Calu3 (cell line): ENCODE measurements around the gene OMG. TPM values are rescaled to one million over a fixed set of nuclear protein-coding genes. Genes with fewer than 3 reads are reported as not detected.

ENCODE experiments used
- BruUV-seq: library from RNA; stranded (reverse); fragments of 400-500 nt; replicated peaks from 2 replicates; lab custom pipeline; 2021; lab: Mats Ljungman, UMichigan
- CTCF ChIA-PET: fragments of 300-600 bp; sonication (Branson Sonifier 250); formaldehyde crosslinking; loops from one replicate; lab custom pipeline; 2022; ENCODE audit warnings: antibody characterized with exemption; lab: Charles Lee
- DNase-seq: peaks from one replicate; pipeline ENCODE4 v3.0.0; 2022
- H3K27ac Mint-ChIP-seq: one replicate; pipeline ENCODE4 v1.8.0; 2022; ENCODE audit warnings: mixed read lengths; ENCODE audit not compliant: unreplicated experiment
- H3K27me3 Mint-ChIP-seq: one replicate; pipeline ENCODE4 v1.8.0; 2022; ENCODE audit warnings: mixed read lengths; ENCODE audit not compliant: unreplicated experiment
- H3K36me3 Mint-ChIP-seq: one replicate; pipeline ENCODE4 v1.8.0; 2022; ENCODE audit warnings: mild to moderate bottlenecking, moderate library complexity, mixed read lengths; ENCODE audit not compliant: insufficient read depth, unreplicated experiment
- H3K4me1 Mint-ChIP-seq: one replicate; pipeline ENCODE4 v1.8.0; 2022; ENCODE audit warnings: mild to moderate bottlenecking, low read depth, mixed read lengths; ENCODE audit not compliant: unreplicated experiment
- H3K4me3 Mint-ChIP-seq: one replicate; pipeline ENCODE4 v1.8.0; 2022; ENCODE audit warnings: mild to moderate bottlenecking, low read depth, moderate library complexity, mixed read lengths; ENCODE audit not compliant: unreplicated experiment
- H3K9me3 Mint-ChIP-seq: one replicate; pipeline ENCODE4 v1.8.0; 2022; ENCODE audit warnings: low read depth, mixed read lengths; ENCODE audit not compliant: unreplicated experiment
- CTCF ChIP-seq: fragments of 200-600 bp; IDR thresholded peaks from one replicate; pipeline ENCODE4 v1.8.0; 2022; ENCODE audit warnings: antibody characterized with exemption; ENCODE audit not compliant: unreplicated experiment
- intact Hi-C: fragments of 100-400 bp; cut with micrococcal nuclease; formaldehyde crosslinking; loops from one replicate; pipeline ENCODE4 v1.10.0; 2022; ENCODE audit not compliant: unreplicated experiment
- total RNA-seq: library from RNA; stranded (reverse); gene quantifications from 2 replicates; pipeline ENCODE4 v1.2.3, GENCODE V29; 2022

The OMG gene
- total RNA-seq, 1 experiment from 2014 or later = not detected

- CTCF ChIA-PET = interaction anchor here (0.6 kb wide), 1 partner anchor 24 kb away, joined by 4 read pairs; no protein-coding TSS in a partner anchor
- Mint-ChIP-seq H3K9me3 (no peaks in the 10 kb centered on the region), H3K4me3 (no peak overlapping the region), H3K27ac (no peak overlapping the region), H3K27me3 (no peaks in the 10 kb centered on the region), H3K4me1 (no peaks in the 10 kb centered on the region), H3K36me3 (no peaks in the 10 kb centered on the region)
- no peak for TF ChIP-seq CTCF
- no peak for DNase-seq
- intact Hi-C loops = no loop called here
- no TSS peak for BruUV-seq
These were observed 17.6 kb downstream of the OMG start for GRCh38 chr17:31279401-31279800.

GRCh38 chr17:31275116-31275515 lies 21.9 kb downstream of the OMG start:
- Mint-ChIP-seq H3K36me3 (no peaks in the 10 kb centered on the region), H3K27ac (no peak overlapping the region), H3K27me3 (no peaks in the 10 kb centered on the region), H3K4me3 (no peak overlapping the region), H3K4me1 (no peaks in the 10 kb centered on the region), H3K9me3 (no peaks in the 10 kb centered on the region)
- no peak for TF ChIP-seq CTCF
- DNase-seq = no peak
- intact Hi-C loops = no loop called here
- CTCF ChIA-PET = no interaction called here
- no TSS peak for BruUV-seq

GRCh38 chr17:31274252-31274651 lies 22.8 kb downstream of the OMG start:
- CTCF ChIA-PET = no interaction called here
- DNase-seq = no peak
- no peak overlapping the region for H3K4me3 Mint-ChIP-seq

GRCh38 chr17:31273516-31273915 lies 23.5 kb downstream of the OMG start:
- no TSS peak for BruUV-seq
- Mint-ChIP-seq H3K27me3 (no peaks in the 10 kb centered on the region), H3K9me3 (no peaks in the 10 kb centered on the region), H3K36me3 (no peaks in the 10 kb centered on the region), H3K4me3 (no peak overlapping the region), H3K27ac (no peak overlapping the region), H3K4me1 (peaks cover 15% of the 10 kb centered on the region)
- intact Hi-C loops = no loop called here
- no peak for DNase-seq
- CTCF ChIA-PET = no interaction called here
- TF ChIP-seq CTCF = no peak

More at GRCh38 chr17:31274252-31274651, 22.8 kb downstream of the OMG start:
- no TSS peak for BruUV-seq
- Mint-ChIP-seq H3K4me1 (peaks cover 8% of the 10 kb centered on the region), H3K36me3 (no peaks in the 10 kb centered on the region), H3K27me3 (no peaks in the 10 kb centered on the region), H3K9me3 (no peaks in the 10 kb centered on the region), H3K27ac (no peak overlapping the region)
- intact Hi-C loops = no loop called here
- no peak for TF ChIP-seq CTCF
